Suprapubic skin (tissue), 4 donors: Measurements from ENCODE around the gene TBC1D22A.

ENCODE experiments used
- CTCF ChIP-seq, 2 donors: fragments of 200-600 bp in 1 of 2; fragments of 450-650 bp in 1 of 2; sonication (generic) in 1 of 2; IDR thresholded peaks; one replicate each; pipeline ENCODE4 v1.5.1; 2016 to 2019; ENCODE audit warnings: antibody characterized with exemption in 2 of 2, mild to moderate bottlenecking in 1 of 2, moderate library complexity in 1 of 2
- EP300 ChIP-seq: sonication (generic); formaldehyde crosslinking; IDR thresholded peaks from one replicate; pipeline ENCODE4 v1.6.1; 2017; ENCODE audit warnings: antibody characterized with exemption
- POLR2AphosphoS5 ChIP-seq, 3 donors: sonication (generic); formaldehyde crosslinking; IDR thresholded peaks; one replicate each; pipeline ENCODE4 v1.6.1; 2017; ENCODE audit warnings: antibody characterized with exemption in 3 of 3

GRCh38 chr22:47056361-47056760 lies 293.9 kb downstream of the TBC1D22A start:
- no peak for TF ChIP-seq CTCF (IDR thresholded peaks at IDR 0.05)
- TF ChIP-seq POLR2AphosphoS5 (IDR thresholded peaks at IDR 0.05), result no peak
- no peak for TF ChIP-seq EP300
